ENCODE data around the gene GRK5.

The GRK5 gene

DNA sequence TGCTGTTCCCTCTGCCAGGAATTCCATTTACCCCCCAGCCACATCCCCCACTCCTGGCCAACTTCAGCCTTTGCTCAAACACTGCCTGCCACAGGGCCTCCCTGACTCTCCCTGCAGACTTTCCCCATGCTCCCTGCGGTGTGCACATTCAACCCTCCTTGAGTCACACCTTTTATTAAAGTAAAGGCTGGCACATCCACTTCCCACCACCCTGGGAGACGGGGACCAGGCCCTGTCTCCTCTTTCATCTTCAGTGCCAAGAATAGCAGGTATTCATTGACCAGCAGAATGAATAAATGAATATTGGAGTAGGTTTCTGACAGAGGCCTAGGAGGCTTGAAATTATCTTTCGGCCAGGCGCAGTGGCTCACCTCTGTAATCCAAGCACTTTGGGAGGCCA, 91.4 kb downstream of the GRK5 start:
- no peak for DNase-seq (ENCODE audit: low spot score)

GRCh38 chr10:119299531-119299930, 92.2 kb downstream of the GRK5 start:
- no peak for DNase-seq (ENCODE audit: low spot score)

GRCh38 chr10:119301397-119301796, 94.0 kb downstream of the GRK5 start:
- DNase-seq (ENCODE audit: low spot score) = no peak

- DNase-seq (ENCODE audit: low spot score) = no peak
Measured at GRCh38 chr10:119302172-119302571, 94.8 kb downstream of the GRK5 start.

- DNase-seq (ENCODE audit: low spot score) = no peak
Measured at GRCh38 chr10:119302591-119303253, 95.4 kb downstream of the GRK5 start.

DNA sequence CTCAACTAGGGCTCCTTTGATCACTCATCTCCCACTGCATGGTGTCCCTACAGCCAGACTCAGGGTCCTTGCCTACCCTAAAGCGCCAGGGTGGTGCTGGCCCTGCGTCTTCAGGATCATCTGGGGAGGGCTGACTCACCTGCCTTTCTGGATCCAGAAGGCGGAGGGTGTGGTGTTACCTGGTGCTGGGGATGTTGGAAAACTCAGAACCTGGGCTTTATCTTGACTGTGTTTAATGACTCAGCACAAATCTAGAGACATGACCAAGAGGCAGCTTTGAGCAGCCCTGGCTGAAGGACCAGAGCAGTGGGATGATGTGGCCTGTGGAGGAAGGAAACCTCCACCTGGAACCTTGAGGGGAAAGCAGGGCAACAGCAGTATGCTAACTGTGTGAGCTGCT, 96.5 kb downstream of the GRK5 start:
- no peak for DNase-seq (ENCODE audit: low spot score)

DNA sequence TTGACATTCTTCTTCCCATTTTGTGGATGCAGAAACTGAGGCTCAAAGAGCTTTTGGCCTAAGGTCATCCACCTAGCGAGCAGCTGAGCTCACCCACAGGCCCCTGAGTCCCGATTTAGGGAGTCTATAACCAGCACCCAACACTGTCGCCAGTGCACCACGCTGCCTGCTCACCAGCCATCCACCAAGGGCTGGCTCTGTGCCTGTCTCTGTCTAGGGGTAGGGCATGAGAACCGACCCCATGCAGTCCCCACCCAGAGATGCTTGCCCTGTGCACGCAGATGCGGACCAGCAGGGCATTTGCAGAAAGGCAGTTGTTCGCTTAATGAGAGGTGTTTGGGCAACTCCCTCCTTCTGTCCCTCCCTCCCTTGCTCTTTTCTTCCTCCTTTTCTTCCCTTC, 97.2 kb downstream of the GRK5 start:
- DNase-seq (ENCODE audit: low spot score) = no peak

GRCh38 chr10:119305860-119306513, 98.6 kb downstream of the GRK5 start:
- no peak for DNase-seq (ENCODE audit: low spot score)

GRCh38 chr10:119306514-119306951, 99.2 kb downstream of the GRK5 start:
- no peak for DNase-seq (ENCODE audit: low spot score)

DNA sequence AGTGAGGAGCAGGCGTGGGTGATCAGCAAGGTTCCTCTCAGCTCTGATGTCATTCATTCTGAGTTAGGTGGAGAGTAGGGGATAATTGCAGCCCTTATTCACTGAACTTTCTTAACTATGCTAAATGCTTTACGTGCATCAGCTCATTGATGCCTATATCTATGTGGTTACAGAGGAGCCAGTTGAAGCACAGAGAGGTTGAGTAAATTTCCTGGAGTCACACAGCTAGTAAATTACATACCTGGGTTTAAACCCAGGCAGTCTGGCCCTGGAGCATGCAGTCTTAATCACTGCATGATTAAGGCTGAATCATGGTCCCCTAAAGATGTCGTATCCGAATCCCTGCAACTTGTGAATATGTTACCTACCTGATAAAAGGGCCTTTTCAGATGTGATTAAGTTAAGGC, 99.6 kb downstream of the GRK5 start:
- no peak for DNase-seq (ENCODE audit: low spot score)

DNA sequence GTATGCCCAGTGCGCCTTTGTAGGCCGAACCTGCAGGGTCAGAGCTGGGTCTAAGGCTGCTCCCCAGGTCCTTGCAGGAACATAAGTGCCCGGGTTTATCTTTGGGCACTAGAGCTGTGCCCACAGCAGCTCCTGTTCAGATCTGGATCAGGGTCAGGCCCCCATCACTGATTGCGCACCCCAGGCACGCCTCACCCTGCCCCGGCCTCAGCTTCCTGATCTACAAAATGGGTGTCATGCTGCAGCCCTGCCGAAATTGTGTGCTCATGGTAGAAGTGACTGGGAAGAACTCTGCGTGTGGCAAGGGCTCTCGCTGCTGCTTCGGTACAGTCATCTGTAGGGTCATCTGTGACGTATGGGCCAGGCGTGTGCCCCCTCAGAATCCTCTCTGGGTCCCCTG, 100.7 kb downstream of the GRK5 start:
- DNase-seq (ENCODE audit: low spot score) = no peak

GRCh38 chr10:119308551-119309422, 101.4 kb downstream of the GRK5 start:
- no peak for DNase-seq (ENCODE audit: low spot score)

DNA sequence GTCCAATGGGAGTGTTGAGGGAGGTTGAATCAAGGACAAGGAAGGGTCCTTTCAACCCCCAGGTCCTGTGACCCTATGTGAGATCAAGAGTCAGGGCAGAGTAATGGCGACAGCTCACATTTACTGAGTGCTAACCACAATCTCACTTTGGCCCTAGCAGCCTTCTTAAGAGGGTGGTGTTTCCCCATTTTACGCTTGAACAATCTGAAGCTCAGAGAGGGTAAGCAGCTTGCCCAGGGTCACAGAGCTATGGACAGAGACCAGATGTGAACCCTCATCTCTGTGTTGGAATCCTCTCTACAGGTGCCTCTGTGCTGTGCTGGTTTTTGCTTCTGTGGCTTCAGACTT, 102.0 kb downstream of the GRK5 start:
- no peak for DNase-seq (ENCODE audit: low spot score)

GRCh38 chr10:119310806-119311205, 103.4 kb downstream of the GRK5 start:
- DNase-seq (ENCODE audit: low spot score) = no peak

DNA sequence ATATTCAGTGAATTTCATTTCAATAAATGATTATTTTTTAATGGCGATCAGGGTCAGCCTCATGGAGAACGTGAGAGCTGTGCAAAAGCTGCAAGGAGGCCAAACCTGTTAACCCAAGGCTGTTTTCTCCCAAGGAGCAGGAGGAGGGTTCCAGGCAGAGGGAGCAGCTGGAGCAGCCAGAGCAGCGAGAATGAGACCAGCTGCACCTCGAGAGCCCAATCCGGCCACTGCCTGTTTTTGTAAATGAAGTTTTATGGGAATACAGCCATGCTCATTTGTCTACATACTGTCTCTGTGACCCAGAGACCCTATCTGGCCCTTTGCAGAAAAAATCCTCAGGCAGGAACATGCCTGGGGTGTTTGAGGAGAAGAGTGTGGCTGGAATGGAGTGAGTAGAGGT, 104.9 kb downstream of the GRK5 start:
- no peak for DNase-seq (ENCODE audit: low spot score)

- no peak for DNase-seq (ENCODE audit: low spot score)
Measured at GRCh38 chr10:119313024-119313423, 105.7 kb downstream of the GRK5 start.

GRCh38 chr10:119313644-119314043, 106.3 kb downstream of the GRK5 start:
- no peak for DNase-seq (ENCODE audit: low spot score)

DNA sequence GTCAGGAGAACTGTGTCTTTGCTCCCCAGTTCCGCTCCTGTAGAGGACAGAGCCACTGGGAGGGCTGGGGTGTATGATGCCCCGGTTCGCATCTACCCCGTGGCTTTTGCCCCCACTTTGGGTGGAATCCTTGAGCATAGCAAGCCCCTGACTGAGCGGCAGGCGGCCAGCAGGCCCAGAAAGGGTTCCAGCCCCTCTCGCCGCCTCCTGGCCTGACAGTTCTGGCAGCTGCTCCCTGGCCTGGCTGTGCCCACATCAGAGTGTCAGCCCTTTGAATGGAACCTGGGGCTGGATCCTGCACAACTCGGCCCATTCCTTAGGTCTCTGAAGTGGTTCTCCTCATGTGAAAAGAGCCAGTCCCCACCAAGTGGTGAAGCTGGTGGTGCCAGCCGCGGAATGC, 106.7 kb downstream of the GRK5 start:
- no peak for DNase-seq (ENCODE audit: low spot score)

- no peak for DNase-seq (ENCODE audit: low spot score)
Measured at GRCh38 chr10:119314486-119314885, 107.1 kb downstream of the GRK5 start.

DNA sequence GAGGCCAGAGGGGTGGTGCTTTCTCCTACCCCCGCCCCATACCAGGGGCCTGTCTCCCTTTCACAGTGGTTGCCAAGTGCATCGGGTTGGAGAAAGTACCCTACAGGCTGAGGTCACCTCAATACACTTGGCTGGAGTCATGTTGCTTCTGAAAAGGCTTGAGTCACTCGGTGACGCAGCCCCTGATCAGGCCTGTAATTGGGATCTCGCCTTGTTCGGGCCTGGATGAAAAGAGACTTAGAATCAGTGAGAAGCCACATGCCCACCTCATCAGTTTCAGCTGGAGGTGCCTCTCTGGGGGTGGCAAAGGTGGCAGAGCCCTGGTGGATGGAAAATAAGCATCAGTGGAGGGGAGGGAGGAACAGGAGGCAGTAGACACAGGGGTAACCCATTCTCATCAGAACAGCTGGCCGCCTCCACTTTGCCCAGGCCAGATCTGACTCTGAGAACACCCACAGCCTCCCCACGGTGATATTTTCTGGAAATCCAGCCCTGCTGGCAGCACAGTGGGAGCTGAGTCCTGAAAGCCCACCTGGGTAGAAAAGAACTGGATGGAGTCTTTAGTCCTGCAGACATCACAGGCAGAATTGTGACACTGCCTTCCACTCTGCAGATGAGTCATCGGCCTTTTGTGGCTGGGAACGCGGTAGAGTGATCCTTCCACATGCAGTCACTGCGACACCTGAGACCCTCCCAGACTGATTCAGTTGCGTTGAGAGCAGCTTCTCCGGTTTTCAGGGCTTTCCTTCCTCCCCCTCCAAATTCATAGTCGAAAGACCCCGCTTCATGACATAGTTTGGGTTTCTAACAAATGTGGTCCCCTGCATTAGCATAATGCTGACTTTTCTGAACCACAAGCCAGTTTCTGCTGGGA, 108.0 kb downstream of the GRK5 start:
- DNase-seq (ENCODE audit: low spot score) = peak; percentile 77

- DNase-seq (ENCODE audit: low spot score) = no peak
Measured at GRCh38 chr10:119316002-119316358, 108.6 kb downstream of the GRK5 start.

DNA sequence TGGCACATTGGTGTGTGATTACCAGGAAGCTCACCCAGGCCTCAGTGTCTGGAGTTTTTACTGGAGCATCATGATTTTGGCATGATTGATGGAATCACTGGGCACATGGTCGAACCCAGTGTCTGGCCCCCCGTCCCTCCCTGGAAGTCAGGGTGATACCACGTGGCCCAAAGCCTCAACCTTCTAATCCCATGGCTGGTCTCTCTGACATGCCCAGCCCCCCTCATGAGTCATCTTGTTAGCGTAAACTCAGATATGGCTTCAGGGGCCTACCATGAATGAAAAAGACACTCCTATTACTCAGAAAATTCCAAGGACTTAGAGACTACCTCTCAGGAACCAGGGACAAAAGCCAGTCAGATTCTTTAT, 109.3 kb downstream of the GRK5 start:
- peak; percentile 64 for DNase-seq (ENCODE audit: low spot score)
